GM18868 (cell line): ENCODE results near the gene C4BPA.
A peak's percentile ranks its signal among the peaks of the same experiment; 100 is the strongest.

Experiments used
- ATAC-seq: cut with Tn5 transposase; IDR thresholded peaks from one replicate; pipeline ENCODE4 v1.9.1; 2021; ENCODE audit warnings: mild to moderate bottlenecking, moderate library complexity; ENCODE audit not compliant: unreplicated experiment

The C4BPA gene

GRCh38 chr1:207077012-207077411, 27.0 kb upstream of the C4BPA start:
- no peak for ATAC-seq

GRCh38 chr1:207077470-207078377, 26.3 kb upstream of the C4BPA start:
- no peak for ATAC-seq

- ATAC-seq, result no peak
These were observed 25.4 kb upstream of the C4BPA start for GRCh38 chr1:207078578-207079132.

- ATAC-seq, result no peak
These were observed 24.3 kb upstream of the C4BPA start for GRCh38 chr1:207079706-207080241.

GRCh38 chr1:207081088-207081487, 22.9 kb upstream of the C4BPA start:
- no peak for ATAC-seq

GRCh38 chr1:207081806-207082205, 22.2 kb upstream of the C4BPA start:
- no peak for ATAC-seq

- ATAC-seq, result no peak
These were observed 19.8 kb upstream of the C4BPA start for GRCh38 chr1:207084232-207084631.

- ATAC-seq, result no peak
These were observed 19.3 kb upstream of the C4BPA start for GRCh38 chr1:207084701-207085180.

- no peak for ATAC-seq
These were observed 18.1 kb upstream of the C4BPA start for GRCh38 chr1:207085887-207086286.

GRCh38 chr1:207088161-207088560, 15.9 kb upstream of the C4BPA start:
- no peak for ATAC-seq

- ATAC-seq, result peak; percentile 50
These were observed 15.1 kb upstream of the C4BPA start, which contains the start of gene C4BPB for GRCh38 chr1:207088701-207089626. Gene C4BPB, plus strand, starts transcription at chr1:207088860. Its CDS starts 672 bp downstream, at chr1:207089532.

GRCh38 chr1:207089627-207090355, 14.2 kb upstream of the C4BPA start:
- peak; percentile 23 for ATAC-seq

GRCh38 chr1:207091200-207091908, 12.7 kb upstream of the C4BPA start:
- no peak for ATAC-seq

GRCh38 chr1:207093944-207094343, 10.1 kb upstream of the C4BPA start:
- ATAC-seq, result no peak

GRCh38 chr1:207097871-207098324, 6.1 kb upstream of the C4BPA start:
- ATAC-seq, result peak; percentile 95

- no peak for ATAC-seq
These were observed 2.3 kb upstream of the C4BPA start for GRCh38 chr1:207101720-207102119.

- no peak for ATAC-seq
These were observed 1.9 kb upstream of the C4BPA start for GRCh38 chr1:207102146-207102545.

GRCh38 chr1:207102659-207103058, 1.4 kb upstream of the C4BPA start:
- ATAC-seq, result no peak

GRCh38 chr1:207109004-207109403, 5.0 kb downstream of the C4BPA start:
- ATAC-seq, result no peak
